NCI-H526 treated with DMSO at 0.1 percent for 48 hours (cell line): Measurements from ENCODE around the gene ADGRE3.

Source experiments
- DNase-seq: peaks from one replicate; lab custom pipeline; 2025; lab: John Stamatoyannopoulos, UW

Gene ADGRE3, protein sequence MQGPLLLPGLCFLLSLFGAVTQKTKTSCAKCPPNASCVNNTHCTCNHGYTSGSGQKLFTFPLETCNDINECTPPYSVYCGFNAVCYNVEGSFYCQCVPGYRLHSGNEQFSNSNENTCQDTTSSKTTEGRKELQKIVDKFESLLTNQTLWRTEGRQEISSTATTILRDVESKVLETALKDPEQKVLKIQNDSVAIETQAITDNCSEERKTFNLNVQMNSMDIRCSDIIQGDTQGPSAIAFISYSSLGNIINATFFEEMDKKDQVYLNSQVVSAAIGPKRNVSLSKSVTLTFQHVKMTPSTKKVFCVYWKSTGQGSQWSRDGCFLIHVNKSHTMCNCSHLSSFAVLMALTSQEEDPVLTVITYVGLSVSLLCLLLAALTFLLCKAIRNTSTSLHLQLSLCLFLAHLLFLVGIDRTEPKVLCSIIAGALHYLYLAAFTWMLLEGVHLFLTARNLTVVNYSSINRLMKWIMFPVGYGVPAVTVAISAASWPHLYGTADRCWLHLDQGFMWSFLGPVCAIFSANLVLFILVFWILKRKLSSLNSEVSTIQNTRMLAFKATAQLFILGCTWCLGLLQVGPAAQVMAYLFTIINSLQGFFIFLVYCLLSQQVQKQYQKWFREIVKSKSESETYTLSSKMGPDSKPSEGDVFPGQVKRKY

DNA sequence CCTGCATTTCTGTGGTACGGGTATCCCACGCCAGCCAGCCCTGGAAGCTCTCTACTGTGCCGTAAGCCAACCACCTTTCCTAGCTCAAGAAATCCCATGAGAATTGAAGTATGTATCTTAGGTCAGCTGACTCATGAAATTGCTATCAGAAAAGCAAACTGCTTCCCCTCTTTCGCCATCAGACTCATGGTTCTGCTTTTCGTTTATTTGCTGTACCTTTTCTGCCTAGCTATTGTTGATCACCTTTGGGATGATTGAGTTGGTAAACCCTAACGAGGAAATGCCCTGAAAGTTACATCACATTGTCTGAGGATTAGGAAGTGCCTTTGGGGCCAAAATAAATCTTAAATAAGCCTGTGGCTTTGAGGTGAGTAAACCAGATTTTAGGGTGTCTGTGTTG lies at the start of gene ADGRE3:
ADGRE3 (minus strand) TSS at position 81 of the 400 bp plus-strand sequence; CDS start at position 7, 74 bp downstream.
- DNase-seq, result no peak

DNA sequence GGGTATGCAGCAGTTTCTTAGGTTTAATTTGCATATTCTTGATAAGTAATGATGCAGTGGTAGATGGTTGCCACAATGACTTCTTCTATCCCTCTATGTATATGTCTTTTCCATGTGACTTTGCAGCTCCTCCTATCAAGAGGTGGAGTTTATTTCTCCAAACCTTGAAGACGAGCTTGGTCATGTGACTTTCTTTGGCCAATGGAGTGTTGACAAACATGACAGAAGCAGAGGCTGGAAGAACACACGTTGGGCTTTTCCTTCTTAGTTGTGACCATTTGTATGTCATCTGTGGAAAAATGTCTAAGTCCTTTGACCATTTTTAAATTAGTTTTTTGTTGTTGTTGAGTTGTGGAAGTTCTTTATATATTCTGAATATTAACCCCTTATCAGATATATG lies 47.5 kb upstream of the ADGRE3 start:
- DNase-seq, result no peak

DNA sequence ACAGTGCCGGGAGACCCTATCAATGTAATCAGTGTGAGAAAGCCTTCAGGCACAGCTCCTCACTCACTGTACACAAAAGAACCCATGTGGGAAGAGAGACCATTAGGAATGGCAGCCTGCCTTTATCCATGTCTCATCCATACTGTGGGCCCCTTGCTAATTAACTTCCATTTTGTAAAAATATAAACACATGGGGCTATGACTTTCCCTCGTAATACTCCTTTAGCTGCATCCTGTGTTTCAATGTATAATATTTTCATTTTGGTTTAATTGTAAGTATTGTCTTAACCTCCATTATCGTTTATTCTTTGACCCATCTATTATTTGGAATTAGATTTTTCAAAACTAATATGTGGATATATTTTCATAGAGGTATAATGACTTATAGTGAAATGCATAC lies 44.5 kb upstream of the ADGRE3 start:
- DNase-seq, result no peak

DNA sequence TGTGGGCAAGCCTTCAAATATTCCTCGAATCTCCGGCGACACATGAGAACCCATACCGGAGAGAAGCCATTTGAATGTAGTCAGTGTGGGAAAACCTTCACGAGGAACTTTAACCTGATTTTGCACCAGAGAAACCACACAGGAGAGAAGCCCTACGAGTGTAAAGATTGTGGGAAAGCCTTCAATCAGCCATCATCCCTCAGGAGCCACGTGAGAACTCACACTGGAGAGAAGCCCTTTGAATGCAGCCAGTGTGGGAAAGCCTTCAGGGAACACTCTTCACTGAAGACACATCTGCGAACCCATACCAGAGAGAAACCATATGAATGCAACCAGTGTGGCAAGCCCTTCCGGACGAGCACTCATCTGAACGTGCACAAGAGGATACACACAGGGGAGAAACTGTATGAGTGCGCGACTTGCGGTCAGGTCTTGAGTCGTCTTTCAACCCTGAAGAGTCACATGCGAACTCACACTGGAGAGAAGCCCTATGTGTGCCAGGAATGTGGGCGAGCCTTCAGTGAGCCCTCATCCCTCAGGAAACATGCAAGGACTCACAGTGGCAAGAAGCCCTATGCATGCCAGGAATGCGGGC lies 44.0 kb upstream of the ADGRE3 start:
- DNase-seq, result no peak

DNA sequence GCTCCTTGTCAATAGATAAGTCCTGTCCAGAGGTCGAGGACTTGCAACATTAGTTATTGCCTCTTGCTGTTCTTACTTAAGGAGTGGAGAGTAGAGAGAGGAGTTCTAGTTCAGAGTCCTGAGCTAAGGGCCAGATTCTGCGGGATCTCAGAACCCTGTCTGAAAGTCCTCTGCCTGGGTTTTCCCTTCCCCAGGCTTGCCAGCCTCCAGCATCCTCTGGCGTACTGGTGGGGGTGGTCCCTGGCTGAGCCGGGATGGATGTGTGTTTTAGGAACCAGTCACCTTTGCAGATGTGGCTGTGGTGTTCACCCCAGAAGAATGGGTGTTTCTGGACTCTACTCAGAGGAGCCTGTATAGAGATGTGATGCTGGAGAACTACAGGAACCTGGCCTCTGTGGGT lies 41.2 kb upstream of the ADGRE3 start:
- DNase-seq, result no peak

DNA sequence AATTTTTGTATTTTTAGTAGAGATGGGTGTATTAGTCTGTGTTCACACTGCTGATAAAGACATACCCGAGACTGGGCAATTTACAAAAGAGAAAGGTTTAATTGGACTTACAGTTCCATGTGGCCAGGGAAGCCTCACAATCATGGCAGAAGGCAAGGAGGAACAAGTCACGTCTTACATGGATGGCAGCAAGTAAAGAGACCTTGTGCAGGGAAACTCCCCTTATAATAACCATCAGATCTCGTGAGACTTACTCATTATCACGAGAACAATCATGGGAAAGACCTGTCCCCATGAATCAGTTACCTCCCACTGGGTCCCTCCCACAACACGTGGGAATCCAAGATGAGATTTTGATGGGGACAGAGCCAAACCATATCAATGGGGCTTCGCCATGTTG lies 29.8 kb upstream of the ADGRE3 start:
- no peak for DNase-seq

DNA sequence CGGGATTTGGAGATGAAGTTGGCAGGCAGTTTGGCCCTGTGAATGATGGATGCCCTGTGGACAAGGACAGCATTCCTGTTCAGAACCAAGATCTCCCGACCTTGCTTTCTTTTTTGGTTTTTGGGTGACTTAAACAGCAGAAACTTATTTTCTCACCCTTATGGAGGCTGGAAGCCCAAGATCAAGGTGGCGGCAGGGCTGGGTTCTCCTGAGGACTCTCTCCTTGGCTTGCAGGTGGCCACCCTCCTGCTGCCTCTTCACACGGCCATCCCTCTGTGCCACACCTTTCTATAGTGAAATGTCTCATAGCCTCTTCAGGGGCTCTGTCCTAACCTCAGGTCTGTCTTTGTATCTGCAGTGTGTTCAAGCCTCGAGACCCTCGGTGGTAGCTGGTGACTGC lies 29.2 kb upstream of the ADGRE3 start:
- DNase-seq, result no peak

DNA sequence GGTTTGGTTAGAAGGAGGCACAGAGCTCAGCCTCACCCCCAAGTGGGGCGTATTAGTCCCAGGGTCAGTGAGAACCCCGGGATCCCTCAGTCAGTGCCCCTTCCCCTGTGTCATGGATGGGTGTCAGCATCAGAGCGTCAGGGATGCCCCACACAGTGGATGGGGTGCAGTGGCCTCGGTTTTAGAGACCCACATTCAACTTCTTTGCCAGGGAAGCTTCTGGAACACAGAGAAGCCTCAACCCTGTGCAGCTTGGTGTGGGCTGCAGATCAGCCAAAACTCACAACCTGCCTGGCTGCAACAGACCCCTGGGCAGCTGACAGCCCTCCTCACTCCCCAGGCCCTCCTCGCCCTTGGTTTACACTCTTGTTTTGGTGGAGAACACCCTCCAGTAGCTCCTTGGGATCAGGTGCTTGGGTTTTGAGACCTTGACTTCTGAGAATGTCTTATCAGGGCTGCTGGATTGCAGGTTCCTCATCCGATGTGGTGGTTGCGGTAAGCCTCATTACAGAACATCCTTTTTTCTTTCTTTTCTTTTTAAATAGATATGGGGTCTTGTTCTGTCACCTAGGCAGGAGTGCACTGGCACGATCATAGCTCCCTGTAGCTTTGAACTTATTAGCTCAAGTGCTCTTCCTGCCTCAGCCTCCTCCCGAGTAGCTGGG lies 26.2 kb upstream of the ADGRE3 start:
- DNase-seq, result no peak

DNA sequence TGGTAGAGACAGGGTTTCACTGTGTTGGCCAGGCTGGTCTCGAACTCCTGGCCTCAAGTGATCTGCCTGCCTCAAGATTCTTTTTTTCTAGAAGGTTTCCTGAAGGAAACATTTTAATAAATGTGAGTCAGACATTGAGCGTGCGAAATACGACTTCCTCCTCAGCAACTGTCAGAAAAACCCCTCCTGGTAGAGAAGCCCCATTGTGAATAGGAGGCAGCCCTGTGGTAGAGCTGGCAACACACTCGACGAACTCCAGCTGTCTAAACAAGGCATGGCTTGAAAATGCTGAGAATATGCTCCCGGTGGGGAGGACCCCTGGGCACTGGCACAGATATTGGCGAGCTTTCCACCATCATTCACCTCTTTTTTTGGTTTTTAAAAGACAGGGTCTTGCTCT lies 25.0 kb upstream of the ADGRE3 start:
- DNase-seq, result no peak

DNA sequence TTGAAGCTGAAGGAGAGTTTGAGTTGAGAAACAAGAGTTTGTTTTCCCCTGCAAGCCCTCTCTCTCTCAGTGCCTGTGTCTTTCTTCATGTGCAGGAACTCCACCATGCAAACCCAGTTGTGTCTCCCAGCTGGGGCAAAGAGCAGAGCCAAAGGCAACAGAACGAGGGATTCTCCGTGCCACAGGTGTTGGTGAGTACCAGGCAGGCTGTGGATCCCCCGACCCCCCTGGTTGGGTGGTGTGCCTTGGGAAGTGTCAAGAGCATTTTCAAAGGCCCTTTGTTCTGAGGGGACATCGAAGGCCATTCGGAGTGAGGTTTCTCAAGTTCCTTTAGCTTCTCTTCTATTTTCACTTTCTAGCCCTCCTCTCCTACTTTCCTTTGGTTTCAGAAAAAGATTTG lies 20.8 kb upstream of the ADGRE3 start:
- DNase-seq, result no peak

DNA sequence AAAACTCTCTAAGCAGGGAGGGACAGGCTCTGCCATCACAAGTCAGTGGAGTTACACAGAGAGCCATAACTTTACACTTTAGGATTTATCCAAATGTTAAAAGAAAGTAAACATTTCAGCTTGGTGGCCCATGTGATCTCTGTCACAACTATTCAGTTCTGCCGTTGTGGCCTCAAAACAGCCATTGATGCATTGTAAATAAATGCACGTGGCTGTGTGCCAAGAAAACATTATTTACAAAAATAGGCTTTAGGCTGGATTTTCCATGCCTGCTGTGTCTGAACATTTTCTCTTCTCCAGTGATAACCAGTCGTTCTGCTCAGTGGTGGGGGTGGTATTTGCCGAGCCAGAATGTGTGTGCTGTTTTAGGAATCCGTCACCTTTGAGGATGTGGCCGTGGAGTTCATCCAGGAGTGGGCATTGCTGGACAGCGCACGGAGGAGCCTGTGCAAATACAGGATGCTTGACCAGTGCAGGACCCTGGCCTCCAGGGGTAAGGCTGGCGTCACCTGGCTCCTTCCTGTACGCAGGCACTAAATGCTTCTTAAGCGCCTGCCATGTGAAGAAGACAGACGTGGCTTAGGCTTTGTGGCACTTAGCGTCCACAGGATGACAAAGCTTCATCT lies 20.1 kb upstream of the ADGRE3 start:
- DNase-seq, result no peak

DNA sequence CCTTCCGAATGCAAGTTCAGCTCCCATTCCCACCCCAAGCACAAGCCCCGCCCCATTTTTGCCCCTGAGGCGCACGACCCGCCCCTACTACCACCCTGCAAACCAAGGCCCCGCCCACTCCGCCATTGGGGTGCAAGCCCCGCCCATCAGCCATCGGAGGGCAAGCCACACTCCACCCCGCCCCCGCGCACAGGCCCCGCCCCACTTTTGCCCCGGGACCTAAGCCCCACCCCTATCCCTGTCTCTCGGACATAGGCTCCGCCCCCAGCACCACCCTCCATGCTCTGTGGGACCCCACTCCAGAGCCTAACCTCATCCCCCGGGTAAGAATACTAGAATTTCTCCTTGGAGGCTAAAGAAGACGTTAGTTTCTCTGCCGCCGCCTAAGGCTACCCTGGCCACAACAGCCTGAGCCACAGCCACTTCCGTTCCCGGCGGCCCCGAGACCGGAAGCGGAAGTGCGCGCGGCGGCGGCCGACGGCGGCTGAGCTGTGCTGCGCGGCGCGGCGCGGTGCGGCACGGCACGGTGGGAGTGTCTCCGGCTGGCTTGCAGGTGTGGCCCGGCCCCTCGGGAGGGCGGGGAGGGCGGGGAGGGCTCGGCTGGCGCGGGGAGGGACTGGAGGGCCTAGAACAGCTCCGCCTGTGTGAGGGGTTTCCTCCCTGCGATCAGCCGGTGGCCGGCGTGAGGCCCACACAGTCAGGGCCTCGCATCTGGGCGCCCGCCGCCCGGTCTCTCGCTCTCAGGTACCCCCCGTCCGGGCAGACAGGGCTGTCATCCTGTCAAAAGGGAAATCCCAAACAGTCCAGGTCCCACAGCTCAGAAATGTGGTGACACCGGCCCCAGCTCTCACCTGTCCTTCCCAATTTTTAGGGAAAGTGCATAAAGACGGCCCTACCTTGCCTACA lies 15.2 kb upstream of the ADGRE3 start, which contains the start of gene ZNF333:
ZNF333 (plus strand) TSS at position 451 of the 906 bp plus-strand sequence. CDS start 3,444 bp downstream, outside the sequence.
- DNase-seq, result peak; percentile 77

DNA sequence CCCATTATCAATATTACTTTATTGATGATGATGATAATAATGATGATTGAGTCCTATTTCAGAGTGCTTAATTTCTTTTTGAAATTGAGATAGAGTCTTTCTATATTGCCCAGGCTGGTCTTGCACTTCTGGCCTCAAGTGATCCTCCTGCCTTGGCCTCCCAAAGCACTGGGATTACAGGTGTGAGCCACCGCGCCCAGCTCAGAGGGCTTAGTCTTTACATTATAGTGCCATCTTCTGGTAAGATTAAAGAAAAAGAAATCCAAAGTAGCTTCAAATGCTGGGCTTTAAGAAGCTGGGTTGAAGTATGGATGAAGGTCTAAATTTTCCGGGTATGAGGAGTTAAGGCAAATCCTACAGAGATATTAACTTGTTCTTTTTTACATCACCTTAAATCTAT lies 11.8 kb upstream of the ADGRE3 start:
- no peak for DNase-seq

DNA sequence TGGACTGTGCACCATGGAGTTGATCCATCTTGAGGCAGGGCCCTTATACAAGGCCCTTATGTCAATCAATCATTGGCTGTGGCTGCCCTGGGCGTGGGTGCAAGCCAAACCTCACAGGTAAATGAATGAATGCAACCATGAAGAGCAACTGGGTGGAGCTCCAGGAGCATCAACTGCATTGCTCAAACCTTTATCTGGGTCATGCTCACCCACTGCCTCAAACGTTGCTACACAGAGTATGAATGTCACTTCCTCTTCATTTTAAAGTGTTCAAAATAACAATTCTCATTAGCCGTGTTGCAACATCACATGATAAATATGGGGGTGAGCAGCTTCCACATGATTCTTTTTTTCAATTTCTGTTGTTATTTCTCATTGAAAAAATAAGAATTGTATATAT lies 8.8 kb upstream of the ADGRE3 start:
- DNase-seq, result no peak

DNA sequence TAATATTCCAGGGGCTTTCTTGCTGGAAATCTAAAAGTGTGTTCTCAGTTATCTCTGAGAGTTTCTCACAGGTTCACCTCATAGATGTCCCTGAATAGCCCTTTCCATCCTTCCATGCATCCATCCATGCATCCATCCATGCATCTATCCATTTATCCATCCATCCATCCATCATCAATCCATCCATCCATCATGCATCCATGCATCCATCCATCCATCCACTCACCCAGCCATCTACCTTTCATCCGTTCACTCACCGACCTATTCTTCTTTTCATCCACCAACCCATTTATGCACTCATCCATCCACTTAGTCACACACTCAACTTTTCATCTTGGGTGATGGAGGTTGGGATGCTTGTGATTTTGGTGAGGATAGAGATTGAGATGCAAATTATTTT lies 7.4 kb upstream of the ADGRE3 start:
- no peak for DNase-seq

DNA sequence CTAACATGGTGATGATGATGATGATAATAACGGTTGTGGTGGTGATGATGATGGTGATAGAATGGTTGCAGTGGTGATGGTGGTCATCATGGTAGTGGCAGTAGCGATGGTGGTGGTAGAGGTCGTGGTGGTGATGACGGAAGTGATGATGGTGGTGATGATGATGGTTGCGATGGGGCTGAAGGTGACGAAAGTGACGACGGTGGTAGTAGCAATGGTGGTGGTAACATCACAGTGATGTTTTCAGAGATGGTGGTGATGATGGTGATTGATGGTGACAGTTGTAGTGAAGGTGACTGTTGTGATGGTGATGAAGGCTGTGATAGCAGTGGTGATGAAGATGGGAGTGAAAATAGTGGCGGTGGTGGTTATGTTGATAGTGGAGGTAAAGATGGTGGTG lies 3.6 kb upstream of the ADGRE3 start:
- no peak for DNase-seq

DNA sequence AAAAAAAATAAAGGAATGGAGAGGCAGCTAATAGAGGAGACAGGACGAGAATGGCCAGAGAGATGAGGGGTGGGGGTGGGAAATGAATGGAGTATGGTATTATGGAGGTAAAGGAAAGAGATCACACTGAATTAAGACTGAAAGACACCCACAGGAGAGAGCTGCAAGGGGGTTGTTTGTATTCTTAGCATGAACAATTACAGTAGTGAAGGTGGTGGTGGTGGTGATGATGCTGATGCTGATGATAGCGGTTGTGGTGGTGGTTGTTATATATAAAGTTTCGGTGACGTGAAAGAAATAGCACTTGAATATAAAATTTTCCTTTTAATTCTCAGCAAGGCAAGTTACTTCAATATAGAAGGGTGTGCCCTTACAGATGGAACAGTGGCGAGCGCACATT lies 2.8 kb upstream of the ADGRE3 start:
- no peak for DNase-seq

DNA sequence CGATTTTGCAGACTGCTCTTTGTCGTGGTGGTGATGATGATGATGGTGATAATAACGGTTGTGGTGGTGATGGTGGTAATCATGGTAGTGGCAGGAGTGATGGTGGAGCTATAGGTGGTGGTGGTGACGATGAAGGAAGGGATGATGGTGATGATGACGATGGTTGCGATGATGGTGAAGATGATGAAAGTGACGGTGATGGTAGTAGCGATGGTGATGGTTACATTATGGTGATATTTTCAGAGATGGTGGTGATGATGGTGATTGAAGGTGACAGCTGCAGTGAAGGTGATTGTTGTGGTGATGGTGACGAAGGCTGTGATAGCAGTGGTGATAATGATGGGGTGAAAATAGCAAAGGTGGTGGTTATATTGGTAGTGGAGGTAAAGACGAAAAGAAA lies 2.1 kb upstream of the ADGRE3 start:
- no peak for DNase-seq

DNA sequence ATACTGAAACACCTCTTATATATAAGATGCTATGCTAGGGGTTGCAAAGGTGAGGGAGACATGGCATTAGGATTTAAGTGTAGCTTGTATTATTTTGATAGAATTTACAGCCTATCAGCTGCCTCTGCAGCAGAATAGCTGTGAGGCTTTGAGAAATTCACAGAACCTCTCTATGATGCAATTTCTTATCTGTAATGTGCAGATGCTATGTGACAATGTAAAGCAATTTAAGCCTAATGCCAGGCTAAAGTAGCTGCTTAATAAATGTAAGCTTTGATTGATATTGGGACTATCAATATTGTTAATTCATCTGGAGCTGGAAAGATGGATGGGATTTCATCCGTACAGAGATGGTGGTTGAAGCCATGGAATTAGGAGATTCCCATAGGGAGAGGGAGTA lies 1.6 kb downstream of the ADGRE3 start:
- no peak for DNase-seq

DNA sequence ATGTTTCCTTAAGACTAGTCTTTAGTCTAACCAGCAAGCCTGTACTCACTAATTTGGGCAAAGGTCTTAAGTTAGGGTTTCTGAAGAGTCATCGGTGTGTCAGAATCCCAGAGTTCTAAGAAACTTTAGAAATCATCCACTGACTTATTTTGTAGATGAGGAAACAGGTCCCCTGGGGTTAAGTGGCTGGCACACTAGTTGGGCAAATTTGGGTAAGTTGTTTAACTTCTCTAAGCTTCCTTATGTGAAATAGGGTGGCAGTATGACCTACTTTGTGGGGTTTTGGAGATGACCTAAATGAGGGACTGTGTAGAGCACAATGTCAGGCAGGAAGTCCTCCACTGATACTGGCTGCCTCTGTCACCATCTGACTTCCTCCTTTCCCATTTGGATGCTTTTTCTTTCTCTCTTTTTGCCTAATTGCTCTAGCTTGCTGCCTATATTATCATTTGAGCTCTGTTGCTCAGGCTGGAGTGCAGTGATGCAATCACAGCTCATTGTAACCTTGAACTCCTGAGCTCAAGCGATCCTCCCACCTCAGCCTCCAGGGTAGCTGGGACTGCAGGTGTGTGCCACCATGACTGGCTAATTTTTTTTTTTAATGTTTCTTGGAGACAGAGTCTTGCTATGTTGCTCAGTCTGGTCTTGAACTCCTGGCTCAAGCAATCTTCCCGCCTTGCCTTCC lies 2.3 kb downstream of the ADGRE3 start:
- DNase-seq, result no peak

DNA sequence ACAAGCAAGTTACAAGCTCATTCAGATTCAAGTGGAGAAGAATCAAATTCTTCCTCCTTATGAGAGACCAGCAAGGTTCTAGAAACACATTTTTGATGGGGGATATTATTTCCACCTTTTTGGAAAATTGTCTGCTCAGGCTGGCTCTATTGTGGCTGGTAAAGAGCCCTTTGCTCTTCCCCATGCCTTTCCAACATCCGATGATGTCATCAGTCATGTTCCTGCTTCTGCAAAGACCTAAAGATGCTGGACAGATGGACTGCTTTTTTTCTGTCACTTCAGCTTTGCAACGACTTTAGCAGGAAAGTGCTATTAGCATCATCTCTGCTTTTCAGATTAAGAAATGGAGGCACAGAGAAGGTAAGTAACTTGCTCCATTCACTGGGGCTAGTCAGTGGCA lies 4.2 kb downstream of the ADGRE3 start:
- DNase-seq, result no peak
